GM20000 (cell line): ENCODE data around the gene PIWIL1.

Source experiments
- DNase-seq: peaks from one replicate; pipeline ENCODE4 v3.0.0; 2012; ENCODE audit warnings: low spot score
- TF ChIP-seq, protein P1 (sequence below): IDR thresholded peaks from 2 replicates; pipeline ENCODE4 v1.5.1; 2012; ENCODE audit warnings: mild to moderate bottlenecking, control low read depth; ENCODE audit errors: extremely low read depth, missing control alignments

Gene PIWIL1

DNA sequence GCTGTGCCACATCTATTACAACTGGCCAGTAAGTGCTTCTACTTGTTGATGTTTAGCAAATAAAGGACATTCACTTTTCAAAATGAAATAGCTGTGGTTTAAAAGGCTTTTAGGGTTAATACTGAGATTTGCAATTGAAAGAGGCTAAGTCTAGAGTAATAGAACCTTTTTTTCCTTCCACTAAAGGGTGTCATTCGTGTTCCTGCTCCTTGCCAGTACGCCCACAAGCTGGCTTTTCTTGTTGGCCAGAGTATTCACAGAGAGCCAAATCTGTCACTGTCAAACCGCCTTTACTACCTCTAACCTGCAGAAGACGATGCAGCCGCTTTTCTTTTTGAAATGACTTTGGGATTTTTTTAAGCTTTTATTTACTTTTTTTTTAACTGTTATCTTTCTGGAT lies 33.6 kb downstream of the PIWIL1 start:
- TF ChIP-seq, protein P1, sequence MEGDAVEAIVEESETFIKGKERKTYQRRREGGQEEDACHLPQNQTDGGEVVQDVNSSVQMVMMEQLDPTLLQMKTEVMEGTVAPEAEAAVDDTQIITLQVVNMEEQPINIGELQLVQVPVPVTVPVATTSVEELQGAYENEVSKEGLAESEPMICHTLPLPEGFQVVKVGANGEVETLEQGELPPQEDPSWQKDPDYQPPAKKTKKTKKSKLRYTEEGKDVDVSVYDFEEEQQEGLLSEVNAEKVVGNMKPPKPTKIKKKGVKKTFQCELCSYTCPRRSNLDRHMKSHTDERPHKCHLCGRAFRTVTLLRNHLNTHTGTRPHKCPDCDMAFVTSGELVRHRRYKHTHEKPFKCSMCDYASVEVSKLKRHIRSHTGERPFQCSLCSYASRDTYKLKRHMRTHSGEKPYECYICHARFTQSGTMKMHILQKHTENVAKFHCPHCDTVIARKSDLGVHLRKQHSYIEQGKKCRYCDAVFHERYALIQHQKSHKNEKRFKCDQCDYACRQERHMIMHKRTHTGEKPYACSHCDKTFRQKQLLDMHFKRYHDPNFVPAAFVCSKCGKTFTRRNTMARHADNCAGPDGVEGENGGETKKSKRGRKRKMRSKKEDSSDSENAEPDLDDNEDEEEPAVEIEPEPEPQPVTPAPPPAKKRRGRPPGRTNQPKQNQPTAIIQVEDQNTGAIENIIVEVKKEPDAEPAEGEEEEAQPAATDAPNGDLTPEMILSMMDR = no peak
- DNase-seq = no peak

DNA sequence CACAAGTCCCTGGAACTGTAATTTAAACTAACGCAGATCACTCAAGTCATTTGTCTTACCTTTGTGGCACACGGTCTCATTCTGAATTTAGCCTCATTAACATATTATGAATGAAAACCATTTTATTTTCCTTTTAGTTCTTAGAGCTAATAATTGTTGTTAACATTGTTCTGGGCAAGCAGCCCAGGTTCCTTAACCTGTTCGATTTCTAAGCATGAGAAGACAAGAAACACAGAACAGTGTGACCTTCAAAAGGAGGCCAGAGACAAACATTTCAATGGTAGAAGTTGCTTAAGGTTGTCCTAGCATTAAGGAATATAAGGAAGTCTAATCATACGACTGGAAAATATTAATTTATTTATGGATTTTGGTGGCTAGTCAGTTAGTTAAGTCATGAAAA lies 35.2 kb downstream of the PIWIL1 start:
- TF ChIP-seq, protein P1 = no peak
- no peak for DNase-seq

DNA sequence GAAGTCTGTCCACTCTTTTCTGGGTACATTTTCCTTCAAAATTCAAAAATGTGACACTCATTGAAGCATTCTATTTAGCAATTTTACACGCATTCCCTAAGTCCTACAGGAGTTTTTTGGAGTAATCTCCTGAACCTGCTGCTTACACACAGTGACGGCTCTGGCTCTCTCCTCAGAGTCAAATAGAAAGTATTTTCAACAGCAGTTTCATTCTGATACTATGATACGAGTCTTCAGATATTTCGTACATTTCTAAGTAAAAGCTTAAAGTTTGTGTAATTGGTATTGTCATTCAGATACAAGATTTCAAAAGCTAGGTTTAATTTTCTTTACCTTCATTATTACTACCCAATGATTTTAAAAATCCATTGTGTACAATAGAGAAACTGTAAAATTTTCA lies 36.4 kb downstream of the PIWIL1 start:
- no peak for DNase-seq
- TF ChIP-seq, protein P1 = no peak

DNA sequence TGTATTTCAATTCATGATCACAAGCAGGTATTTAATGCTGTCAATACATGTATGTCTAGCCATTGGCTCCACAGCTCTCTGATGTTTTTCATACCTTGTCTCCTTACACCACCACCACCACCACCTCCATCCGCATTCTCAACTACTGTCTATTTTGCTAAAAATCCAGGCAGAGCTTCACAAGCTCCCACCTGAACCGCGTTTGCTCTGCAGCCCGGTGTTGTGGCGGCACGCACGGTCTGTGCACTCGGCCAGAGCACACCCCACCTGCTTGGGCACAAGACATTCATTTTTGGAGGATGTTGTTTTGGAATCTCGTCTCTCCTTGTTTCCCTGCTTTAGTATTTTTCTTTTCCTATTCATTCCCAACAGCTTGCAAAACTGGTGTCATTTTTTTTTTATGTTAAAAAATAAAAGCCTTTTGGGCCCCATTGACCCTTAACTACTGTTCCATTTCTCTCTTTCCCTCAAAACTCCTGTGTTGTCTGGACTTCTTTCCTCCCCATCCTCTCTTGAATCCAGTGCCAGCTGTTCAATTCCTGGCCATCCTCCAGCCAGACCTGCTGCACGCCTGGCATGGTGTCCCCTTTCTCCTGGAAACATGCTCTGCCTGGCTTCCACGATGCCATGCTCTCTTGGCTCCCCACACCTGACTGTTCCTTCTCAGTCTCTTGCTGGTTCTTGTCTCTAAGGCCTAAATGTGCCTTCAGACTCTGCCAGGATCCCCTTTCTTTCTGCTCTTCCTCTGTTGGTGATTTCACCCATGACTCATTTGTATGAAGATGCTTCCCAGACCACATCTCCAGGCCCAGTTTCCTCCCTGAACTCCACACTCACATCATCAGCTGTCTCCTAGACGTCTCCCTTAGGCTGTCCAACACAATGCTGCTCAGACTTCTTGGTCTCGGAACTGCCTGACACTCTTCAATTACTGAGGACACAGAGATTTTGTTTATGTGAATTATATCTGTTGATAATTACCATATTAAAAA lies 37.9 kb downstream of the PIWIL1 start:
- TF ChIP-seq, protein P1 = no peak
- no peak for DNase-seq

- no peak for DNase-seq
- TF ChIP-seq, protein P1 = no peak
Observed at GRCh38 chr12:130382818-130383217, 45.1 kb downstream of the PIWIL1 start.

DNA sequence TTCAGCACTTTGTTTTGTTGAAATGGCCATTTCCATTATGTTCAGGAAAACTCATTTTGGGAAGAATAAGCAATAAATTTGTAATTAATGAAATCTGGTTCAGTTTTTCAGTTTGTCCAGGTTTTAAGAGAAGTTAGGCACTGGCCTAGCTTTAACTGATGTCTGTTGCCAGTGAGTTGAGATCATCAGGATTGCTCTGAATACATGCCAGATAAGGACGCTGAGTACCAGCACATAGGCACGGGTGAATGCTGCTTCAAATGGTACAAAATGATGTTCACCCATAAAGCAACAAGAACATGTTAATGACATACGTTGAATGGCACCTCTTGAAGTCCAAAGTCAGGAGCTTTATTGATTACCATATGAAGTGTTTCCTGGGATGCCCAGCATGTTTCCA lies 46.5 kb downstream of the PIWIL1 start:
- DNase-seq = no peak
- TF ChIP-seq, protein P1 = no peak

DNA sequence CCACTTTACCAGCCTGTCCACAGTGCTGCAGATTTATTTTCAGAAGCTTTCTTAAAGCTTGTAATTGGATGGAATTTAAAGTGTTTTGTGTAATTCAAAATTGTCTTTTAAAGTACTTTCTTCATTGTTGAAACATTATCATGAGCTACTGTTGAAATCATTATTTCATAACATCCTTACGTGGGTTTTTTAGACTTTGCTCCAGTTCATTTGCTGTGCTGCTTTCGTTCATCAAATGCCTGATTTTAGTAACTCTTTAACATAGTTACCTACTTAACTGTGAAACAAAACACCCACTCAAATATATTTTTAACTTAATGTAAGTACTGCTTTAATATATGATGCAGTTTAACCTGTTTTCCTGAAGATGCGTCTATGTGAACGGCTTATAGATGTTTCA lies 47.5 kb downstream of the PIWIL1 start:
- no peak for DNase-seq
- TF ChIP-seq, protein P1 = no peak
